Measurements from ENCODE around the gene C19orf25. TPM values are rescaled to one million over a fixed set of nuclear protein-coding genes. Genes with fewer than 3 reads are reported as not detected.

C19orf25 gene
- total RNA-seq, 2 experiments from 2014 or later = 17.5 to 20.8 TPM

GRCh38 chr19:1430246-1430645, 48.8 kb downstream of the C19orf25 start:
- no peak overlapping the region for H3K27ac Mint-ChIP-seq
- peaks cover 19% of the 10 kb centered on the region for H3K36me3 Mint-ChIP-seq (ENCODE audit: low read depth)
- H3K9me3 Mint-ChIP-seq = no peaks in the 10 kb centered on the region
- no peaks in the 10 kb centered on the region for H3K4me1 Mint-ChIP-seq (ENCODE audit: low read depth)
- CTCF ChIA-PET = interaction anchor here (0.7 to 1.1 kb wide), 2 partner anchors 132 to 186 kb away, joined by 3 to 4 read pairs; no protein-coding TSS in a partner anchor
- intact Hi-C loops (cut with micrococcal nuclease) = no loop called here
- DNase-seq = no peak
- no peak overlapping the region for H3K4me3 Mint-ChIP-seq
- H3K27me3 Mint-ChIP-seq (ENCODE audit: low read depth) = no peaks in the 10 kb centered on the region

GRCh38 chr19:1429750-1430149, 49.3 kb downstream of the C19orf25 start:
- Mint-ChIP-seq H3K27me3 (ENCODE audit: low read depth) (no peaks in the 10 kb centered on the region), H3K4me1 (ENCODE audit: low read depth) (no peaks in the 10 kb centered on the region), H3K27ac (no peak overlapping the region), H3K36me3 (ENCODE audit: low read depth) (peaks cover 20% of the 10 kb centered on the region), H3K9me3 (no peaks in the 10 kb centered on the region), H3K4me3 (no peak overlapping the region)
- DNase-seq = no peak
- CTCF ChIA-PET = interaction anchor here (1.1 kb wide), 1 partner anchor 185 kb away, joined by 3 read pairs; no protein-coding TSS in a partner anchor
- intact Hi-C loops (cut with micrococcal nuclease) = no loop called here

- intact Hi-C loops (cut with micrococcal nuclease) = no loop called here
- CTCF ChIA-PET = no interaction called here
- Mint-ChIP-seq H3K9me3 (no peaks in the 10 kb centered on the region), H3K27ac (no peak overlapping the region), H3K4me3 (no peak overlapping the region), H3K36me3 (ENCODE audit: low read depth) (peaks cover 20% of the 10 kb centered on the region), H3K4me1 (ENCODE audit: low read depth) (no peaks in the 10 kb centered on the region), H3K27me3 (ENCODE audit: low read depth) (no peaks in the 10 kb centered on the region)
- no peak for DNase-seq
Measured at GRCh38 chr19:1428738-1429391, 50.1 kb downstream of the C19orf25 start.

- no peak overlapping the region for H3K27ac Mint-ChIP-seq
- intact Hi-C loops (cut with micrococcal nuclease) = no loop called here
- no peak for DNase-seq
- H3K9me3 Mint-ChIP-seq = no peaks in the 10 kb centered on the region
- no peaks in the 10 kb centered on the region for H3K4me1 Mint-ChIP-seq (ENCODE audit: low read depth)
- no peak overlapping the region for H3K4me3 Mint-ChIP-seq
- H3K36me3 Mint-ChIP-seq (ENCODE audit: low read depth) = peaks cover 27% of the 10 kb centered on the region
- no peaks in the 10 kb centered on the region for H3K27me3 Mint-ChIP-seq (ENCODE audit: low read depth)
- CTCF ChIA-PET = no interaction called here
Measured at GRCh38 chr19:1427221-1427920, 51.6 kb downstream of the C19orf25 start.

GRCh38 chr19:1426736-1427135, 52.3 kb downstream of the C19orf25 start:
- Mint-ChIP-seq H3K9me3 (no peaks in the 10 kb centered on the region), H3K27ac (no peak overlapping the region), H3K36me3 (ENCODE audit: low read depth) (peaks cover 24% of the 10 kb centered on the region), H3K4me1 (ENCODE audit: low read depth) (no peaks in the 10 kb centered on the region), H3K4me3 (no peak overlapping the region), H3K27me3 (ENCODE audit: low read depth) (no peaks in the 10 kb centered on the region)
- CTCF ChIA-PET = no interaction called here
- DNase-seq = no peak
- intact Hi-C loops (cut with micrococcal nuclease) = no loop called here

DNA sequence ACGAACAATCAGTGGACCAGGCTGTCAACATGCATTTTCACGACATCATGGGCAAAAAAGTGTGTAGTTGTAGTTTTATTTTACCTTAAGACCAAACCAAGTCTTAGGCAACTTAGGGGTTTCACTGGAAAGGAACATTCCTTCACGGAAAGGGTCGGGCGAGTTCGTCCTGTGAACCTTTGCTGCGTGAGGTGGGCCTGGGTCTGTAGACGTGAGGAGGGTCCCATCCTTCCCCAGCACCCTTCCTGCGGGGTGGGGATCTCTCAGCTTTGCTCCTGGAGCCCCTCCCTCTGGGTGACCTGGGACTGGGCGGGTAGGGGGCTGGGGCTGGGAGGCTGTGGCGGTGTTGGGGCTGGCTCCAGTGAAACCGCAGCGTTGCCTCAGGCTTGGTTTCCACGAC, 53.1 kb downstream of the C19orf25 start:
- H3K4me3 Mint-ChIP-seq = no peak overlapping the region
- CTCF ChIA-PET = no interaction called here
- DNase-seq = no peak
- H3K27ac Mint-ChIP-seq = no peak overlapping the region
- intact Hi-C loops (cut with micrococcal nuclease) = no loop called here
- H3K27me3 Mint-ChIP-seq (ENCODE audit: low read depth) = no peaks in the 10 kb centered on the region
- no peaks in the 10 kb centered on the region for H3K9me3 Mint-ChIP-seq
- no peaks in the 10 kb centered on the region for H3K4me1 Mint-ChIP-seq (ENCODE audit: low read depth)
- H3K36me3 Mint-ChIP-seq (ENCODE audit: low read depth) = peaks cover 22% of the 10 kb centered on the region

DNA sequence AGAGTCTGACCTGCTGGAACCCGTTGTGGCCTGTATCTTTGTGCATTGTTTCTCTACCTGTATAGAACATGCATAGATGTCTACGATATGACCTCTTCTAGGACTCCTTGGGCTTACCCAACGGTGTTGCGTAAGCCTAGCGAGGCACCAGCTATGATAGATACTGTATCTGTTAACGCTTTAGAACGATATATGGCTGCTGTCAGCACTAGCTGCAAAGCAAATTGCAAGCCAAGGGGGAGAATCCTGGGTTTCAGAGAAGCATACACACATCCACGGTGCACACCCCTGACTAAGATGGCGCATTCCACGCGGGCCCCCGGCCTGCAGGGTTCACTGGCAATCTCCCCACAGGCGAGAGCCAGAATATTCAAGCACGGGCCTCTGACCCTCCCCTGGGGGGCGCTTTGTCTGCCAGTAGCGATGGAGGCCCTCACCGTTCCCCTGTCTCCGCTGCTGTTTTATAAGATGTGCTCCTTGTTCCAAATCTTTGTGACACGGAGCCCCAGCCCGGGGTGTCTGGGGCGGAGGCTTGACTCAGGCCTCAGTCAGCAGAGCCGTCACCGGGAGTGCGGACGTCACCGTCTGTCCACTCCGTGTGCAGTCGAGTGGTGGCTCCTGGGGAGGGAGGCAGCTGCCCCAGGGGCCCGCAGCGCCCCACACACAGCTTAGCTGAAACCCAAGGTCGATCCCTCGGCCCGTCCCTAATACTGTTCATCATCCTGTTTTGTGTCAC, 53.7 kb downstream of the C19orf25 start:
- CTCF ChIA-PET = no interaction called here

DNA sequence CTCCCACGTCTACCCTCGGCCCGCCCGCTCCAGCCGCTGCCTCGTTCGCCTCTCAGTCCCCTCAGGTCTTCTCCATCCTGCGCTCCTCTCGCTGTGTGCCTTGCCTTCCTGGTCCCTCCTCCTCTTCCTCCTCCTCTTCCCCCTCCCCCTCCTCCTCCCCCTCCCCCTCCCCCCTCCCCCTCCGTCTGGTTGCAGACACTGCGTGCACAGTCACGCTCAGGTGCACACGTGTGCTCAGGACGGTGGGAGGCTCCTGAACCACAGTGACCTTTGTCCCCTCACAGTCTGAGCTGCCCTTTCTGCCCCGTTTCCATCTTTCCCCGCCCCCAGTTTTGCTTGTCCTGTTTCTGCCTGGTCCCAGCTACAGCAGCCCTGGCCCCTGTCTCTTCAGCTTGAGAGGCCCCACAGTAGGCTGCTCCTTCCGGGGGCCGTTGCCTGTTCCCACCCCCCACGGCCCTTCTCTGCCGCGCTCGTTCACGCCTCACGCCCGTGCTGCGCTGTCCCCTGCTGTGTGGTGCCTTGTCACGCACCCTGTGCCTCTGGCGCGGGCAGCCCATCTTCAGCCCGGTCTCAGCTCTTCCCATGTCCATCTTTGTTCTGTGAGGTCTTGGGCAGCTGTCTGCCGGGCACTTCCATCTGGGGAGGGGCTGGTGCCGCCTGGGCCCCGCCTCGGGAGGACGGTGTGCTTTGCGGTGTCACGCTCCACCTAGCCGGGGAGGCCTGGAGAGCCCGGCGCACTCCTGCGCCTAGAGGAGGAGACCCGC, 54.6 kb downstream of the C19orf25 start:
- peaks cover 27% of the 10 kb centered on the region for H3K36me3 Mint-ChIP-seq (ENCODE audit: low read depth)
- no peak overlapping the region for H3K27ac Mint-ChIP-seq
- no peaks in the 10 kb centered on the region for H3K4me1 Mint-ChIP-seq (ENCODE audit: low read depth)
- no peak for DNase-seq
- no peaks in the 10 kb centered on the region for H3K27me3 Mint-ChIP-seq (ENCODE audit: low read depth)
- intact Hi-C loops (cut with micrococcal nuclease) = no loop called here
- no peak overlapping the region for H3K4me3 Mint-ChIP-seq
- H3K9me3 Mint-ChIP-seq = no peaks in the 10 kb centered on the region
- CTCF ChIA-PET = no interaction called here

More for the DNA sequence above, 53.7 kb downstream of the C19orf25 start:
- H3K27ac Mint-ChIP-seq = no peak overlapping the region
- H3K4me3 Mint-ChIP-seq = no peak overlapping the region
- intact Hi-C loops (cut with micrococcal nuclease) = no loop called here
- DNase-seq = no peak
- H3K9me3 Mint-ChIP-seq = no peaks in the 10 kb centered on the region
- no peaks in the 10 kb centered on the region for H3K27me3 Mint-ChIP-seq (ENCODE audit: low read depth)
- H3K4me1 Mint-ChIP-seq (ENCODE audit: low read depth) = no peaks in the 10 kb centered on the region
- H3K36me3 Mint-ChIP-seq (ENCODE audit: low read depth) = peaks cover 25% of the 10 kb centered on the region

- CTCF ChIA-PET = no interaction called here
- no peaks in the 10 kb centered on the region for H3K9me3 Mint-ChIP-seq
- H3K4me1 Mint-ChIP-seq (ENCODE audit: low read depth) = no peaks in the 10 kb centered on the region
- no peaks in the 10 kb centered on the region for H3K27me3 Mint-ChIP-seq (ENCODE audit: low read depth)
- H3K4me3 Mint-ChIP-seq = no peak overlapping the region
- DNase-seq = no peak
- peaks cover 30% of the 10 kb centered on the region for H3K36me3 Mint-ChIP-seq (ENCODE audit: low read depth)
- intact Hi-C loops (cut with micrococcal nuclease) = no loop called here
- H3K27ac Mint-ChIP-seq = no peak overlapping the region
Measured at GRCh38 chr19:1423436-1424191, 55.4 kb downstream of the C19orf25 start.

All from activated naive CD4-positive, alpha-beta T cell treated with anti-CD3 and anti-CD28 coated beads for 36 hours (primary cell).